HepG2 (cell line): Measurements from ENCODE around the gene SF3B6. TPM values are rescaled to one million over a fixed set of nuclear protein-coding genes. Genes with fewer than 3 reads are reported as not detected.
A peak's percentile ranks its signal among the peaks of the same experiment; 100 is the strongest.

Experiments used
- ATAC-seq: fragments of 200-7000 bp; cut with Tn5 transposase; 3 replicates; pipeline ENCODE4 v1.9.1; 2020; ENCODE audit warnings: mild to moderate bottlenecking, moderate library complexity
- BruUV-seq: library from RNA; stranded (reverse); fragments of 400-500 nt; replicated peaks from 2 replicates; lab custom pipeline; 2021; lab: Mats Ljungman, UMichigan
- CTCF ChIA-PET: fragments of 300-600 bp; formaldehyde crosslinking; extraction: SDS; loops from one replicate; lab custom pipeline; 2021; ENCODE audit warnings: low total read pairs, inconsistent platforms, low intra/inter-chr PET ratio; lab: Yijun Ruan, JAX
- POLR2A ChIA-PET: fragments of 350-600 bp; sonication (Branson Sonifier 250); formaldehyde crosslinking; loops from one replicate; lab custom pipeline; 2020; ENCODE audit warnings: antibody characterized with exemption, inconsistent platforms; lab: Yijun Ruan, JAX
- DNase-seq: peaks from one replicate; pipeline ENCODE4 v3.0.0-alpha.2; 2015; ENCODE audit warnings: low spot score
- FAIRE-seq: peaks from 3 replicates; lab custom pipeline; 2011; peaks lifted over from hg19 to GRCh38; lab: Jason Lieb, UNC
- H2AFZ ChIP-seq: one replicate; pipeline ENCODE4 v1.6.1; 2011; ENCODE audit warnings: low read length, inconsistent platforms
- H3K27ac ChIP-seq: fragments of 300-600 bp; 3 replicates; pipeline ENCODE4 v1.8.0; 2011; ENCODE audit warnings: mixed run types, mild to moderate bottlenecking, mixed read lengths, low read length, inconsistent platforms; ENCODE audit not compliant: insufficient read depth; ENCODE audit errors: extremely low read length
- H3K27me3 ChIP-seq, 2 experiments: fragments of 200-600 bp in 1 of 2; 2 replicates in 1 of 2; 3 replicates in 1 of 2; pipeline versions ENCODE4 v1.6.0 to v1.8.0; 2011; ENCODE audit warnings: low read length in 2 of 2, mild to moderate bottlenecking in 2 of 2, moderate library complexity in 2 of 2, inconsistent platforms in 1 of 2; ENCODE audit not compliant: insufficient read depth in 2 of 2, control insufficient read depth in 1 of 2
- H3K36me3 ChIP-seq, 2 experiments: fragments of 200-600 bp in 1 of 2; replicated peaks in 1 of 2; 2 replicates in 1 of 2; 3 replicates in 1 of 2; pipeline versions ENCODE4 v1.5.1 to v1.8.0; 2011; ENCODE audit warnings: low read length in 2 of 2, inconsistent platforms in 1 of 2; ENCODE audit not compliant: insufficient read depth in 2 of 2, control insufficient read depth in 1 of 2
- H3K4me1 ChIP-seq: 2 replicates; pipeline ENCODE4 v1.5.1; 2012; ENCODE audit warnings: low read length, inconsistent platforms; ENCODE audit not compliant: insufficient read depth
- H3K4me2 ChIP-seq: 2 replicates; pipeline ENCODE4 v1.6.0; 2011; ENCODE audit warnings: low read depth, low read length, inconsistent platforms
- H3K4me3 ChIP-seq, 3 experiments: fragments of 200-600 bp in 1 of 3; sonication (generic), shearing (Covaris generic) in 1 of 3; replicated peaks in 1 of 3; 2 replicates each; pipeline ENCODE4 v1.5.1; 2011 to 2016; ENCODE audit warnings: low read length in 3 of 3, inconsistent platforms in 2 of 3, low read depth in 2 of 3, mild to moderate bottlenecking in 2 of 3, control low read depth in 1 of 3, mixed read lengths in 1 of 3; ENCODE audit not compliant: insufficient read depth in 1 of 3
- H3K79me2 ChIP-seq: one replicate; pipeline ENCODE4 v1.6.1; 2011; ENCODE audit warnings: low read length, inconsistent platforms; ENCODE audit not compliant: insufficient read depth
- H3K9ac ChIP-seq: 2 replicates; pipeline ENCODE4 v1.6.0; 2011; ENCODE audit warnings: mild to moderate bottlenecking, low read depth, low read length, inconsistent platforms; ENCODE audit not compliant: insufficient read depth
- H3K9me3 ChIP-seq: 2 replicates; pipeline ENCODE4 v1.5.1; 2012; ENCODE audit warnings: mild to moderate bottlenecking, low read length
- H4K20me1 ChIP-seq: 2 replicates; pipeline ENCODE4 v1.6.0; 2011; ENCODE audit warnings: inconsistent platforms, mild to moderate bottlenecking, low read length, moderate library complexity; ENCODE audit not compliant: insufficient read depth
- ETV5 ChIP-seq: IDR thresholded peaks from 2 replicates; pipeline ENCODE4 v1.6.1; 2018; ENCODE audit warnings: missing biosample characterization, missing genetic modification reagents, inconsistent platforms, borderline replicate concordance
- HCFC1 ChIP-seq: fragments of 150-350 bp; IDR thresholded peaks from 2 replicates; pipeline ENCODE4 v1.6.1; 2014; ENCODE audit warnings: low read depth, low read length
- KDM5A ChIP-seq: fragments of 200-600 bp; sonication (generic); IDR thresholded peaks from 2 replicates; pipeline ENCODE4 v1.7.0; 2018; ENCODE audit warnings: antibody characterized with exemption, mild to moderate bottlenecking, low read length, borderline replicate concordance
- SP1 ChIP-seq, 2 experiments: fragments of 450-650 bp in 1 of 2; sonication (generic) in 1 of 2; formaldehyde crosslinking in 1 of 2; IDR thresholded peaks; 2 replicates each; pipeline versions ENCODE4 v1.4.0 to v1.6.1; 2016 to 2020; ENCODE audit warnings: missing genetic modification reagents in 1 of 2
- THAP11 ChIP-seq: IDR thresholded peaks from 2 replicates; pipeline ENCODE4 v1.6.1; 2016; ENCODE audit warnings: missing biosample characterization, missing genetic modification reagents
- THAP8 ChIP-seq: sonication (generic); formaldehyde crosslinking; IDR thresholded peaks from 2 replicates; pipeline ENCODE4 v1.5.1; 2020; ENCODE audit warnings: missing genetic modification reagents, mild to moderate bottlenecking, borderline replicate concordance
- ZBTB34 ChIP-seq: sonication (generic); formaldehyde crosslinking; IDR thresholded peaks from 2 replicates; pipeline ENCODE4 v1.8.0; 2022; ENCODE audit warnings: mild to moderate bottlenecking, missing genetic modification reagents
- ZBTB44 ChIP-seq: sonication (generic); formaldehyde crosslinking; IDR thresholded peaks from 2 replicates; pipeline ENCODE4 v1.4.0; 2020; ENCODE audit warnings: missing genetic modification reagents
- ZGPAT ChIP-seq: IDR thresholded peaks from 2 replicates; pipeline ENCODE4 v1.6.1; 2016; ENCODE audit warnings: mild to moderate bottlenecking
- ZNF12 ChIP-seq: sonication (generic); formaldehyde crosslinking; IDR thresholded peaks from 2 replicates; pipeline ENCODE4 v1.5.0; 2020; ENCODE audit warnings: missing genetic modification reagents
- ZNF17 ChIP-seq: sonication (generic); formaldehyde crosslinking; IDR thresholded peaks from 2 replicates; pipeline ENCODE4 v1.5.0; 2020; ENCODE audit warnings: mild to moderate bottlenecking, missing genetic modification reagents
- ZNF232 ChIP-seq: sonication (generic); formaldehyde crosslinking; IDR thresholded peaks from 2 replicates; pipeline ENCODE4 v1.4.0; 2020; ENCODE audit warnings: missing genetic modification reagents, borderline replicate concordance
- ZNF235 ChIP-seq: sonication (generic); formaldehyde crosslinking; IDR thresholded peaks from 2 replicates; pipeline ENCODE4 v1.8.1; 2023; ENCODE audit warnings: mild to moderate bottlenecking, missing genetic modification reagents, borderline replicate concordance
- ZNF367 ChIP-seq: sonication (generic); formaldehyde crosslinking; IDR thresholded peaks from 2 replicates; pipeline ENCODE4 v1.4.0; 2020; ENCODE audit warnings: missing genetic modification reagents, borderline replicate concordance
- ZNF383 ChIP-seq: sonication (generic); formaldehyde crosslinking; IDR thresholded peaks from 2 replicates; pipeline ENCODE4 v1.4.0; 2020; ENCODE audit warnings: missing genetic modification reagents, mild to moderate bottlenecking, borderline replicate concordance
- ZNF44 ChIP-seq: sonication (generic); formaldehyde crosslinking; IDR thresholded peaks from 2 replicates; pipeline ENCODE4 v1.5.1; 2020; ENCODE audit warnings: mild to moderate bottlenecking, missing genetic modification reagents
- ZNF672 ChIP-seq: sonication (generic); formaldehyde crosslinking; IDR thresholded peaks from 2 replicates; pipeline ENCODE4 v1.8.1; 2022; ENCODE audit warnings: missing genetic modification reagents
- ZNF891 ChIP-seq: sonication (generic); formaldehyde crosslinking; IDR thresholded peaks from 2 replicates; pipeline ENCODE4 v1.5.0; 2020; ENCODE audit warnings: mild to moderate bottlenecking, missing genetic modification reagents
- WGBS: methylation state at CpG from one replicate; pipeline ENCODE4 v1.1.6; 2017; ENCODE audit warnings: low lambda C conversion rate; 5-methylcytosine and 5-hydroxymethylcytosine counted together
- in situ Hi-C: cut with HindIII; loops from 2 replicates; pipeline ENCODE4 v1.10.0; 2017; ENCODE audit warnings: low pct_unique_long_range_greater_than_20kb; ENCODE audit not compliant: extremely low pct_ligation_motif_present
- intact Hi-C: fragments of 100-400 bp; cut with micrococcal nuclease; formaldehyde crosslinking; loops from one replicate; pipeline ENCODE4 v1.10.0; 2022; ENCODE audit not compliant: unreplicated experiment
- polyA plus RNA-seq, 8 experiments: library from polyadenylated mRNA; depleted of rRNA in 3 of 8; stranded (reverse) in 7 of 8; unstranded in 1 of 8; fragments of >200 nt; fragmentation: Illumina TruSeq in 4 of 8; extraction: Trizol in 4 of 8; gene quantifications; 2 replicates each; pipeline versions ENCODE4 v1.2.1 to v1.2.3, GENCODE V29; 2011 to 2016; ENCODE audit warnings: low read depth in 4 of 8, missing spikeins in 1 of 8, mixed read lengths in 1 of 8; ENCODE audit not compliant: insufficient read depth in 1 of 8
- total RNA-seq, 5 experiments: library from RNA; depleted of rRNA; stranded (reverse); fragments of >200 nt; fragmentation: Illumina TruSeq; extraction: Trizol; gene quantifications; 2 replicates each; pipeline ENCODE4 v1.2.3, GENCODE V29; 2016; ENCODE audit warnings: low read depth in 1 of 5

The SF3B6 gene
- total and polyA plus RNA-seq, 2 of the 13 experiments (the other 11 are each of a cell fraction or from before 2014, with no cell fraction given), result 177 to 182 TPM

- whole genome bisulfite sequencing, result 70% methylated on average over 17 of the region's 19 CpGs
- in situ Hi-C loops, result loop anchor here (5.0 to 10.0 kb wide), 2 partner anchors 41 to 143 kb away; no protein-coding TSS in a partner anchor
- FAIRE-seq, result peak; percentile 76
- intact Hi-C loops, result loop anchor here (1.0 kb wide), 4 partner anchors 26 to 143 kb away; partner anchors contain the start of genes TP53I3 and WDCP
- H3K4me2 ChIP-seq, result no peak overlapping the region
- ChIA-PET CTCF (interaction anchor here (1.3 to 3.4 kb wide), 3 partner anchors 39 to 143 kb away, joined by 8 to 37 read pairs (median 36); partner anchors contain the start of gene TP53I3), POLR2A (interaction anchor here (1.1 to 3.5 kb wide), 8 partner anchors 24 to 94 kb away, joined by 4 to 23 read pairs (median 13); partner anchors contain the start of genes ATAD2B, SF3B6, TP53I3 and WDCP)
- peaks cover 3 to 15% of the 10 kb centered on the region in 2 experiments; a peak in 3 of 5 replicates for H3K36me3 ChIP-seq
- no peaks in the 10 kb centered on the region for H4K20me1 ChIP-seq
- ATAC-seq, result peak; percentile 84
- no peaks in the 10 kb centered on the region for H3K27me3 ChIP-seq
- peak overlapping the region; percentile 41 for H3K27ac ChIP-seq
- no TSS peak for BruUV-seq
- H3K4me3 ChIP-seq, result no peak overlapping the region
- H3K9ac ChIP-seq, result no peak overlapping the region
- peak; percentile 61 for DNase-seq
- H3K79me2 ChIP-seq, result no peaks in the 10 kb centered on the region
- H2AFZ ChIP-seq, result no peak overlapping the region
- no peaks in the 10 kb centered on the region for H3K9me3 ChIP-seq
- H3K4me1 ChIP-seq, result peaks cover 44% of the 10 kb centered on the region
- TF ChIP-seq ZNF672 (CRISPR knock-in tag) (no peak), ZGPAT (CRISPR knock-in tag) (peak; percentile 58; the same call in 1 of the 2 replicates), KDM5A (no peak), THAP11 (CRISPR knock-in tag) (0 out of 2 replicates have a peak, but pooled peaks have one; percentile 28), ZBTB44 (no peak), SP1 (IDR thresholded peaks at IDR 0.05) (no peak), SP1 (CRISPR knock-in tag; IDR thresholded peaks at IDR 0.05) (0 out of 2 replicates have a peak, but pooled peaks have one; percentile 8), ZBTB34 (CRISPR knock-in tag) (no peak), ZNF891 (CRISPR knock-in tag) (no peak), ZNF235 (CRISPR knock-in tag) (no peak), ZNF44 (CRISPR knock-in tag) (no peak), ZNF383 (CRISPR knock-in tag) (no peak), THAP8 (CRISPR knock-in tag) (no peak), ZNF12 (CRISPR knock-in tag) (no peak), ZNF17 (no peak), ETV5 (CRISPR knock-in tag) (no peak), ZNF232 (CRISPR knock-in tag) (no peak), HCFC1 (no peak), ZNF367 (no peak)
These were observed 54.8 kb downstream of the SF3B6 start for GRCh38 chr2:24021122-24021998.
